ENCODE measurements around the gene PLEKHM3. TPM values are rescaled to one million over a fixed set of nuclear protein-coding genes. Genes with fewer than 3 reads are reported as not detected.

The PLEKHM3 gene
- total and polyA plus RNA-seq, 2 of the 4 experiments (the other 2 are of a cell fraction) = 2.4 to 11.3 TPM

GRCh38 chr2:207934720-207935119 is 90.6 kb downstream of the PLEKHM3 start:
- H3K9me1 ChIP-seq (ENCODE audit: insufficient read depth, low read length) = no peaks in the 10 kb centered on the region
- no peak overlapping the region for H4K5ac ChIP-seq (ENCODE audit: low read depth, low read length)
- TF ChIP-seq POLR2A (IDR thresholded peaks at IDR 0.05; ENCODE audit: low read depth, low read length) (no peak), MAZ (IDR thresholded peaks at IDR 0.05; ENCODE audit: borderline replicate concordance, low read depth, low read length) (no peak), RCOR1 (IDR thresholded peaks at IDR 0.05; ENCODE audit: insufficient replicate concordance, low read length) (no peak), MAFK (IDR thresholded peaks at IDR 0.05; ENCODE audit: low read depth, low read length) (no peak), NFE2L2 (IDR thresholded peaks at IDR 0.05; ENCODE audit: low read depth, low read length) (no peak), RAD21 (IDR thresholded peaks at IDR 0.05; ENCODE audit: low read length) (no peak), BHLHE40 (IDR thresholded peaks at IDR 0.05; ENCODE audit: low read depth, low read length) (no peak), RFX5 (IDR thresholded peaks at IDR 0.05; ENCODE audit: low read depth, low read length) (no peak), ELK1 (IDR thresholded peaks at IDR 0.05; ENCODE audit: borderline replicate concordance, low read depth, low read length) (no peak), USF2 (IDR thresholded peaks at IDR 0.05; ENCODE audit: low read depth, low read length) (no peak), SMC3 (IDR thresholded peaks at IDR 0.05; ENCODE audit: low read depth, low read length) (no peak), CHD1 (IDR thresholded peaks at IDR 0.05; ENCODE audit: low read depth, low read length) (no peak), MXI1 (IDR thresholded peaks at IDR 0.05; ENCODE audit: borderline replicate concordance, low read depth, low read length) (no peak)
- no peak overlapping the region for H3K27ac ChIP-seq (ENCODE audit: insufficient read depth, low read length)
- no peak overlapping the region for H4K91ac ChIP-seq (ENCODE audit: insufficient read depth, low read depth, low read length)
- no peaks in the 10 kb centered on the region for H3K4me1 ChIP-seq (ENCODE audit: control insufficient read depth, insufficient read depth, low read length)
- no peak overlapping the region for H3K4me3 ChIP-seq (ENCODE audit: insufficient read depth, low read depth, low read length)
- H3K23ac ChIP-seq (ENCODE audit: low read depth, low read length) = no peak overlapping the region
- no peak overlapping the region for H3K56ac ChIP-seq (ENCODE audit: extremely low read depth, insufficient read depth, low read length)
- ChIA-PET POLR2A (ENCODE audit: unreplicated experiment) (no interaction called here), CTCF (no interaction called here)
- H2BK120ac ChIP-seq (ENCODE audit: low read depth, low read length) = no peak overlapping the region
- WGBS, 2 experiments (ENCODE audit: extremely low coverage in 2 of 2, insufficient read length in 1 of 2) = no CpG with 5 or more reads among the region's 7 CpGs
- H3K79me1 ChIP-seq (ENCODE audit: low read depth in 1 of 2, low read length in 2 of 2) = no peaks in the 10 kb centered on the region
- no peak overlapping the region for H2BK5ac ChIP-seq (ENCODE audit: low read depth, low read length, poor library complexity, severe bottlenecking)
- no peak overlapping the region for H2BK20ac ChIP-seq (ENCODE audit: low read depth, low read length)
- no peak overlapping the region for H3K14ac ChIP-seq (replicated peaks; ENCODE audit: low read depth, low read length)
- no peak for DNase-seq
- H2AK9ac ChIP-seq (replicated peaks; ENCODE audit: low read depth, low read length, poor library complexity) = no peak overlapping the region
- no TSS peak for BruUV-seq (replicated peaks)
- ATAC-seq (ENCODE audit: low read depth) = no peak
- intact Hi-C loops (cut with micrococcal nuclease) = no loop called here
- peaks cover 2% of the 10 kb centered on the region for H3K36me3 ChIP-seq (ENCODE audit: control insufficient read depth, insufficient read depth, low read length)
- in situ Hi-C loops (cut with MboI; ENCODE audit: low sequenced_read_pairs) = no loop called here
- no peak overlapping the region for H2AK5ac ChIP-seq (ENCODE audit: low read depth, low read length)
- no peaks in the 10 kb centered on the region for H3K9me3 ChIP-seq (ENCODE audit: control insufficient read depth, insufficient read depth, low read length)
- H3K4ac ChIP-seq (ENCODE audit: low read depth, low read length) = no peak overlapping the region
- no peak overlapping the region for H2BK15ac ChIP-seq (ENCODE audit: low read depth, low read length)
- no peaks in the 10 kb centered on the region for H4K20me1 ChIP-seq (ENCODE audit: insufficient read depth, low read length)
- H3K27me3 ChIP-seq (ENCODE audit: control insufficient read depth, insufficient read depth, low read length) = no peaks in the 10 kb centered on the region
- no peak overlapping the region for H3K9ac ChIP-seq (ENCODE audit: low read depth, low read length)
- H4K8ac ChIP-seq (ENCODE audit: low read depth in 2 of 2, low read length in 2 of 2) = no peak overlapping the region
- no peak overlapping the region for H3K4me2 ChIP-seq (ENCODE audit: low read depth, low read length)
- H2AFZ ChIP-seq (replicated peaks; ENCODE audit: low read length, poor library complexity) = no peak overlapping the region
- dilution Hi-C loops (cut with HindIII; ENCODE audit: low sequenced_read_pairs, unreplicated experiment) = no loop called here
- no peak overlapping the region for H3K18ac ChIP-seq (ENCODE audit: low read depth, low read length)

Data from IMR-90 (cell line).